SKM-1 (cell line): ENCODE measurements around the gene FARSB.
"Not testable (repeated sequence)": the region's sequence is repeated elsewhere in the genome, so short reads cannot be mapped to it uniquely, and the experiment has no call there.

Experiments
- DNase-seq: peaks from one replicate; lab custom pipeline; 2025; ENCODE audit not compliant: unreplicated experiment; lab: John Stamatoyannopoulos, UW

The FARSB gene

DNA sequence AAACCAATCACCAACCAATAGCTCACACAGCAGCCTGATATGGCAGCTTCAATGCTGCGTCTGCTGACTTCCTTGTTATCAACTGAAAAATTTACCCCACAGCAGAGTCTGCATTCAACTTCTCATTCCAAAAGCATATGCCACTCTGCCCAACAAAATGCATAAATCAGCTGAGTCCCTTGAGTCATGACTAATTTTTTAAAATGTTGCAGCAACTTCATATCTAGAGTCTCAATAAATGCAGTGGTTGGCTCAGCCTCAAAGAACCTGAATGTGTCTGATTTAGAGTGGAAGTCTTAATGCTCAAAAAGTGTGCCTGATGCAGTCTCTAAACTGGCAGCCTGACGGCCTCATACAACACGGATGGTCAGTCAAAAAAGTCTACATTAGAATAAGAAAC, 46.5 kb downstream of the FARSB start:
- DNase-seq: no peak

DNA sequence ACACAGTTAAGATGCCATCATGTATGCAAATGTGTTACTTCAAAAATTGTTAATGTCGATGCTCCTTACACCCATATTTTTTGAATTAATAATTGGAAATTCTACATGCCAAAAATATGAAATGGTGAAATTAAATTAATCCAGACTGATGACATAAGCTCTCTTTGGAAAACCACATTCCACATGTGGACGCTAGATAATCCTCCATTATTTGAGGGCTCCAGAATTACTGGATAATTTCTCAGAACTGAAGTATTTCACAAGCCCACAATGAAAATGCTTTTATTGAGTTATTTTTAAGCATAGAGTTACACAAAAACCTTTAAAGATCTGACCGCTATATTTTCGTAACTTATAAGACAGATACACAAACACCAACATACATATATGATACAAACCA, 47.8 kb downstream of the FARSB start:
- DNase-seq: no peak

DNA sequence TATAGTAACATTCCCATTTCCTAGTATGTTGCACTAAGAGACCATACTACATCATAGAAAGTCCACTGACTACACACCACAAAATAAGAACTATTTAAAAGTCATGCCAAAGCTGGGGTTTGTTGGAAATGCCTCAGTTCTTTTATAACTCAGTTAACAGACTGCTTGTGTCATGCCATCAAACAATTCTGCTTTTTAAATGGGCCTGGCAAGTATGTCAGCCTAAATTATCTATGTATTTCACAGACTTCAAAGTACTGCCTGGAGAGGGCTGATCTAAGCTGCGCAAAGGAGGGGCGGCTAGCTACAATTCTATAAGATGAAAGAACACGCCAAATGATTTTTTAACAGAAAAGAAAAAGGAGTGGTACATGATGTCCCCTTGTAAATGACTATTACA, 49.6 kb downstream of the FARSB start:
- no peak for DNase-seq

DNA sequence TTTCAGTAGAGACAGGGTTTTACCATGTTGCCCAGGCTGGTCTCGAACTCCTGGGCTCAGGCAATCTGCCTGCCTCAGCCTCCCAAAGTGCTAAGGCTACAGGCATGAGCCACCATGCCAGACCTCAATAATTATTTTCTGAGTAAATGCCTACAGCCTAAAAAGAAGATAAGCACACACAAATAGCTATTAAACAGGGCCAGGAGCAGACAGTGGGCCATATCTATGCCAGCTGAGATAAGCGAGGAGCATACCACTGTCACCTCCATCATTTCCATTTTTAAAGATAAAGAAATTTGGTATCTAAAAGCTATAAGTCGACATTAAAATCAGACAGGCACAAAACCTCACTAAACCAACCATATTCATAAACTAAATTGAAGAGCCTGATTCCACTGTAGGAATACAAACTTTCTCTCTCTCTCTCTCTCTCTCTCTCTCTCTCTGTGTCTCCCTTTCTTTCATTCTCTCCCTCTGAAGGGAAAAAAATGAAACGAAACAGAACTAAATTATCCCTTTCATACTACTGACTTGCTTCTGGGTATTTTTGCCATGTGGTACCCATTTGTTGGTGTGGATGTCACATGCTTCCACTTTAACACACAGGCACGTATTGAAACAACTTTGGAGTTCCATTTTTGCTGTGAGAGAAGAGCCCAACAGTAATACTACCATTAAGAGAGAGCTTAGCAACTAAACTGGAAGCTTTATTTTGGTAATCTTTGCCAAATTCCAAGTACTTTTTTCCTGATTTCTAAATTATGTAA, 51.0 kb downstream of the FARSB start:
- no peak for DNase-seq

DNA sequence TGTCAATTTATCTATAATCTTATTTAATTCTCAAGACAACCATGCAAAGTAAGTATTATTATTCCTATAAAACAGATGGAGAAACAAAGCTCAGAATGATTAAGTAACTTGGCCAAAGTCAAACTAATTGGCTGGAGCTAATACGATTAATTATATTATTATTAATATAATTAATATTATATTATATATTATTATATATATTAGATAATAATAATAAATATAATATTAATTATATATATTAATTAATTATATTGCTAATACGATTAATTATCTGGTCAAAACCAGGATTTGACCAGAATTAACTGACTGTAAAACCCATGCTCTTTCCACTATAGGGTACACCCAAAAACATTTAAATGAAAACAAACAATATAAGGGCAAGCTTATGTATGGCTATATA, 52.4 kb downstream of the FARSB start:
- DNase-seq: no peak

DNA sequence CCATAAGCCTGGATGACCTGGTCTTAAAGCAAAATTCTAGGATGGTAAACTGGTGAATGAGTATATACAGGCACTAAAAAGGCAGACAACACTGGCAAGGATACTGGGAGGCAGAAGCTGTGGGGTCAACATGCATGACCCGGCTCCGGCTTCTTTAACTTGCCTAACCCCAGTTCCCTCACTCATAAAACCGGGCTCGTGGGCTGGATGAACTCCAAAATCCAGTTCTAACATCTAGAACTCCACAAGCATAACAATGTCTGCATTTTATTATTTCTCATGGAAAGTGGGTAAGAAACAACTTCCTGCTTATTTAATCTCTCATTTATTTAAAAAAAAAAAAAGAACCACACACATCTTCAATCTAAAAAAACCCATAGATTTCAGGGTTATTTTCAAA, 57.3 kb downstream of the FARSB start:
- no peak for DNase-seq

DNA sequence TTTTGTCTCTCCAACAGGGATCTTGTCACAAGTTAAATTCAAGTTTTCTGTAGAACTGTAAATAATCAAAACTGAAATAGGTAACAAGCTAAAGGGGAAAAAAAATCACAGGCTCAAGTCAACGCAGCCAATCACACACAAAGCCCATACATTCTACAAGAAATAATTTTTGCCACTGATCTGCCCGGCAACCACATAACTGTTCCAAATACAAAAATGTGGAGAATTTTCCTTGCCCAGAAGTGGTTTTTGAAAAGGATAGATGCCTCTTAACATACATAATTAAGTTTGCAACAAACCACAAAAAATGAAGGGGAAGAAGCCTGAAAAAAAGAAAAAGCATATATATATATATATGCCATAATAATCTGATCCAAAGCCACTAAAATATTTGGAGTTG, 60.3 kb downstream of the FARSB start:
- DNase-seq: no peak

DNA sequence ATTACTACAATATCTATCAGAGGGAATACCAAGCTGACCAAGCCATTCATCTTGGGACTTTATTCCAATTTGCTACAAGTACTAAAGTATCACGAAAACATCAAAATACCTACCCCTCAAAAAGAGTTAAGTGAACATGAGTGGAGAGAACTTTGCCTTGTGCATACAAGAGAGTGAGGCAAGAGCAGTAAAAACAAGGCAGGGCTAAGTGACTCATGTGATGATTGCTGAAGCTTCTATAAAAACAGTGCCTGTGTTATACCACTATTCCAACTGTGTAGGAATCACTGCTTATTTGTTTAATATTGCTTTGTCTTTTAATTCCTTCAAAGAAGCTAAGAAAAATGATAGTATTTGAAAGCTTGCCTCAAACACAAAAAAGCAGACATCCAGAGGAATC, 61.2 kb downstream of the FARSB start:
- DNase-seq: no peak

DNA sequence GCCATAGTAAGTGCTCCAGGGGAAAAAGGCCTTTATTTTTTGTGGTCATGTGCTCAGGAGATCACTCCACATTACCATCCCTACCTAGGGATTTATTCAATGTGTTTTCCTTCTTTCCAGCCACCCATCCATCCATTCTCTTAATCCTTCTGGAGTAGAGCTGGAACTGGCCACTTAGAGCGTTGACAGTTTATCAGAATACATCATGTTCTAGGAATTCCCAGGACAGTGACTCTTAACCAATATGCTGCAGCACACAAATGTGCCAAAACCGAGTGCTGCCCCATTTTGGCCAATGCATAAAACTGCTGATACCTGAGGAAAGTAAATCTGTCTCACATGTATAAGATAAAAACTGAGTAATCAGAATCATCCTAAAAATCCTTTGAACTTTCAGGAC, 63.7 kb downstream of the FARSB start:
- no peak for DNase-seq

DNA sequence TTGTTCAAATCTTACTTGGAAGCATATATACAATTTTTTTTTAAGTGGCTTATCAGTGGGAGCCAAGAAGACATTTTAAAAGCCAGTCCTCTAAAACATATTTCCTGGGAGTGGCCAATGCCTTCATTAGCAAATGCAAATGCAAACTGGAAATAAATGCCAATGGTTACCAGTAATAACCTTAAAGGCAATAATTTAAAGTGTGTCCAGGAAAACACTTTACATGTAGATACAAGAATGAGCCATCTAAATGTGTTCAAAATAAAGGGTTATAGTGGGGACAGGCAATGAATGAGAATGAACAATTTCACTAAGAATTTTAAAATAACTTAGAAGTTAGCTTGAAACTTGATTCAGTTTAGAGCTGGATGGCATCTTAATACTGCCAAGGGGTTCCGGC, 64.2 kb downstream of the FARSB start:
- no peak for DNase-seq

DNA sequence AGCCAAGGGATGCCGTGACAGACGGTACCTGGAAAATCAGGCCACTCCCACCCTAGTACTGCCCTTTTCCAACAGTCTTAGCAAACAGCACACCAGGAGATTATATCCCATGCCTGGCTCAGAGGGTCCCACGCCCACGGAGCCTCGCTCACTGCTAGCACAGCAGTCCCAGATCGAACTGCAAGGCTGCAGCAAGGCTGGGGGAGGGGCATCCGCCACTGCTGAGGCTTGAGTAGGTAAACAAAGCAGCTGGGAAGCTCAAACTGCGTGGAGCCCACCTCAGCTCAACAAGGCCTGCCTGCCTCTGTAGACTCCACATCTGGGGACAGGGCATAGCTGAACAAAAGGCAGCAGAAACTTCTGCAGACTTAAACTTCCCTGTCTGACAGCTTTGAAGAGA, 71.3 kb downstream of the FARSB start:
- not testable (repeated sequence) for DNase-seq

DNA sequence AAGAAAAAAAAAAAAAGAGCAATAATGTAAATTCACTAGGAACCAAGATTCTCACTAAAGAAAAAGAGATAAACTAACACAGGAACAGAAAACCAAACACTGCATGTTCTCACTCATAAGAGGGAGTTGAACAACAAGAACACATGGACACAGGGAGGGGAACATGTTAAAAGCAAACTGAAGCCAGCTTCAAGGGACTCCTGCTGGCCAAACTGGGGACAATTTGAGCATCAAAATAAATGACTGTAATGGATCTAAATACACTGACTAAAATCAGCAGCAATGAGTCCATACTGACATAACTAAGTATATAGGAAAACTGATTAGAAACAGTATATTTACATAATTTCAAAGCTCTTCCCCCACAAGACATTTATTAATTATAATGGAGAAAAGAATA, 73.0 kb downstream of the FARSB start:
- DNase-seq: no peak

DNA sequence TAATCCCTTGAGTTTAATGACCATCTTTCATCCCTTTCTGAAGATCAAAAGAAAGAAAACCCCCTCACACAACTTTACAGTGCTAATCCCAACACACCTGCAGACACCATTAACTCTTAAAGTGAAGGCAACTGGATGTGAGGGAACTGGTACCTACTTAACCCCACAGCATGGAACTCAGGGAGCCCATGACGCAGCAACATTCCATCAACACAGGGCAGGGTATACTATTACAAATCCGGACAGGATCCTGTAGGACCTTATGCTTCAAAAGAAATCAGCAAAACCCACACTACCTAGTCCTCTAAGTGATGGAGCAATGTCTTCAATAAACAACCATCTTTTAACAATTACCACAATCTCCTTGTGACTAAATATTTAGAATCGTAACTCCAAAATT, 78.6 kb downstream of the FARSB start:
- DNase-seq: no peak

DNA sequence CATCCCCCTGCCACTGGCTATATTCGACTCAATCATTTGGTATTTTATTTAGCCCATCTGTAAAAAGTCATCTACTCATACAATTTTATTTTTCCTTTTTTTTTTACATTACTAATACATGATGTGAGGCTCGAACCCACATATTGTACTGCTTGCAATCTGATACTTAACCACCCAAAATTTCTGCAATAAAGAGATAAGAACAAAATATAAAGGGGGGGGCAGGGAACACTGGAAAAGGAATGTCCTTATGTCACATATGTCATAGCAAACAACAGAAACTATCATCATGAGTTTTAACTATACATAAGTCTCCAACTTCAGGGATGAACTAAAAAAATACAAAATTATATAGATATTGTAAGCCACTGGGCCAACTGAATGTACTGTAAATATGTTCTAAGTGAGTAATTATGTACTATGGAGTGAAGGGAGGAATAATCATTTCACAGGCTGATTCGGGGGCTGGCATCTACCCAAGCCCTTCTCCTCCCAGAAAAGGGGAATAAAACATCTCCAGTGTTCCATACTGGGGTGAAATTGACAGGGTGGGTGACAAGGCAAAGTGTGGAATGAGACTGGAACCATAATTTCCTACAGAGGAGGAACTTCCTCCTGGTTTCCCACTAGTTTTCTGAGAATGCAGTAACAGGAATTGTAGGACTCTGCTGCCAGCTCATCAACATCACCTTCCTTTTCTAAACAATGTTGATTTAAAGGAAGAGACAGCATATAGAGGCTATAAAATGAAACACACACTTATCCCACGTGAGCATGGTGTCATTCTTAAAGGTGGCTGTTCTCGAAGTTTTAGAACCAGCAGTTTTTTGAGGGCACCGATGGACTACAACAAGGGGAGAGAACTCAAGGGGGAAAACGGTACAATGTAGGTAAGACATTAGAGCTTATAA, 79.5 kb downstream of the FARSB start:
- DNase-seq: no peak

DNA sequence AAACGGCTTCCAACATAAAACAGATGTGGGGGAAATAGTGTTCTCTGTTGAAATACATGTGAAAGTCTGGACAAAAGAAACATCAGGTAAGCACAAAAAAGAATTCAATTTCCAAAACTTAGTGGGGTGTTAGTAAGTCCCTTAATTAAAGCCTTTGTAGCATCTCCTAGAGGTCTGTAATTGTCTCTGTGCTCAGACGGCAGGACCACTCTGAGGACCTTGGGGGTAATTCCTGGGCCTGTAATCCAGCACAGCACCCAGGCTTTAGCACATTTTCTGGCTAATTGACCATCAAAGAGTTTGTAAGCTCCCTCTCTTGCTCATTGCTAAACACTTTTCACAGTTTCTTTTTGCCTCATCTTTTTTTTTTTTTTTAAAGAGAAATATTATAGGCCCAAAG, 80.3 kb downstream of the FARSB start:
- no peak for DNase-seq

DNA sequence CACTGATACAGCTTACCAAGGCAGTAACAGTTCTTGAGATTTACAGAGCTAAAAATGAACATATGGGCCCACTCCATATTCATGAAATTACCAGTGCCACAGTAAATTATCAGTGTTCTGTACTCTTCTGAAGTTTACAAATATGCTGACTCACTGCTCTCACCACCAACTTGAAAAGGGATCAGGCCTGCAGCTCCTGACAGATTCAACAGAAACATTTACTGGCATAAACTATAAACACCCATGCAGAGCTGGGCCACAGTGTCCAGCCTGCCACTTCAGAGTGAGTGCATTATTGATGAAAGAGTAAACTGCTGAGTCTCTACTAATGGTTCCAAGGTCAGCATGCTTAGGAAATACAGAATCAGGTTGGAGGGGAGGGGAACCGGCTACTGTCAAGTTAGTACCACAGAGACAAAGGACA, 83.1 kb downstream of the FARSB start:
- DNase-seq: no peak

DNA sequence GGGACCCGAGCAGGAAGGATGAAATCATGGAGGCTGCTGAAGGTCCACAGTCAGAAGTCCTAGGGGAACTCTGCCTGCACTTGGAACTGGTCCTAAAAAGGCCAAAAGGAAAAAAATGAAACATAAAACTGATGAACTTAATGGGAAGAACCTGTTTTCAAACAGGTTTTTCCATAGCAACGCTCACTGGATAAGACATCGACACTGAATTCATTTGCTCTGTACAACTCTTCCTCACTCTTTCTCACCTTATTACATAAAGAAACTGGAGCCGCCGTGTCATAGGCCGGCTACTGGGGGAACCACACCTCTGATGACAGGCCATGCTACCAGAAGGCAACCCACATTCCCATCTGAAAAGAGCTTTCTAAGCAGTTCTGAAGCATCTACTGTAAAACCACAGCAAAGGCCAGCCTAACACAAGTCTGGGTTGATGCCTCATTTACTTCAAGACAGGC, 83.6 kb downstream of the FARSB start:
- DNase-seq: no peak

DNA sequence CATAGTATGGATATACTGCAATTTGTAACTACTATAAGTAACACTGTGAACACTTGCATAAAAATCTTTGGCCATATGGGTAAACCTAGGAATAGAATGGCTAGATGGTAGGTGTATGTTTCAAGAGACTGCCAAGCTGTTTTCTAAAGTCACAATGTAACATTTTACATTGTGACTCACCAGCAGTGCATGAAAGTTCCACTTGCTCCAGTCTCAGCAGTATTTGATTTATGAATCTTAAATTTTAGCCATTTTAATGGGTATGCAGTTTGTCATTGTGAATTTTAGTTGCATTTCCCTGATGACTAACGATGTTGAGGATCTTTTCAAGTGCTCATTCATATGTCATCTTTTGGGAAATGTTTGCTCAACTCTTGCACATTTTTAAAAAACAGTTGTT, 86.1 kb downstream of the FARSB start:
- no peak for DNase-seq

DNA sequence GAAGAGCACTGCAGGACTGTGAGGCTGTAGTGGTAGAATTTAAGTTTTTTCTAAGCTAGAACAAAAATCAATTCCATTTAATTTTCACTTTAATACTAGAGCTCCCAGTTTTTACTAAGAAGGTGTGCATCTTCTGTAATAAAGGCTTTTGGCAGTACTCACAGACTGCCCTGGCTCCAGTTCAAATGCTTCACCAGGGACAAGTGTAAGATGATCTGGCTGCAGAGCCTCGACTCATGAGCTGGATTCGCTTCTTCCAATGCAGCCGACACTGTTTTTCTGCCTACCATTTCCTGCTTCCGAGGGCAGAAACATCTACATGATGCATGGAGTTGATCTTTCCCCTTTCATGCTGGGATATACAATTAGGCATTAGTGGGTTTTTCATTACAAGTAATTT, 87.0 kb downstream of the FARSB start:
- no peak for DNase-seq

DNA sequence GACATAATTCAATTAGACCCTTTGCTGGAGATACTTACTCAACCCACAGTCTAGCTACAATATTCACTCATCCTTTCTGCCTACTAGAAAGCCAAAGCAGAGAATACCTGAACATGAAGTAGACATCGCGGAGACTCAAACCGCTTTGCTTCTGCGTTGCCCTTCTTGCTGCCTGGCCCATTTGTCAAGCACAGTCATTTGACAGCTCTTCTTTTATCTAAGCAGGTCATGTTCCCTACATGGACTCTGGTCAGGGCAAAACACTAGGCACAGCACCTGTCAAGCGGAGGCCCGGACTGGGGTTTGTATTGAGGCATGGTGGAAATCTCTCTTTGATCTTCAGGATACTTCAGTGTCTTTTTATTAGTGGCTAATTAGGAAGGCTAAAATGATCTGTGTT, 89.7 kb downstream of the FARSB start:
- DNase-seq: no peak

DNA sequence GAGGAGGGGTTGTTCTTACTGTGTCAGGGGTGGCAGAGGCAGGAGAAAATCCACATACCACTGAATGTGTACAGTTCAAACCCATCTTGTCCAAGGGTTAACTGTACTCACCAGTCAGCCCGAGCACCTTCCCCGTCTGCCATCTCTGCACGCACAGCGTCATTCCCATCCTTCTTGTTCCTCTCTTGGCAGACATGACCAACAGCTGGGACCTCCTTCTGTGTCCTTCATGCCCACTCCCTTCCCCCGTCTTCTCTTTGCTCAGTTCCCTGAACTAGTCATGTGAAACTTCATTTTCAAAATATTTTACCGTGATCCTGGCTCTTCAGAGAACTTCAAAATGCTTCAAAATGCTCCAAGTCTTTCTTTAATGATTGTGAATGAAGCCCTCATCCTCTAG, 92.0 kb downstream of the FARSB start:
- no peak for DNase-seq

DNA sequence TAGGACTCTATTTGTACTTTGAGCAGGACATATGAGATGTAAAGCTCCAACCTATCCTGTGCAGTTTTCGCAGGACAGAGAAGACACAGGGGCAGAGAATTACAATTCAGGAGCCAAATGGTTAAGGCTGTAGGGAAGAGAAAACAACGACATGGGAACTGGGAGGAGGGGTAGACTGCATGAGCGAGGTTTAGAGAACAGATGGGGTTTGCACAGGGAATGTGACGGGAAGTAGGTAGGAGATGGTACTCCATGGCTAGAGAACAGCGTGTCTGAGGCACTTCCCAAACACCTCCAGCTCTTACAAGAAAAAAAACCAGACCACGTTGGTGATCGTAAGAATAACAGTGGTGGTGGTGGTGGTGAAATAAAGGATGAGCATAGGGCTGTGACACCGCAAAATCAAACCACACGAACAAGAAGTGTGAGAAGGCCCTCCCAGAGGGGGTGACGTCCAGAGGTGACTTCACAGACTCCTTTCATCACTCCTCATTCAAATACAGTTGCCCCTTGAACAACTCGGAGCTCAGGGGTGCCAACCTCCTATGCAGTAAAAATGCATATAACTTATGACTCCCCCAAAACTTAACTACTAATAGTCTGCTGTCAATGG, 92.7 kb downstream of the FARSB start:
- no peak for DNase-seq
